ENCODE results near the gene NMT1.

- TF ChIP-seq CTCF (conservative IDR thresholded peaks at IDR 0.05) (no peak), EZH2 (IDR thresholded peaks at IDR 0.05; ENCODE audit: low read depth) (no peak)
Measured at GRCh38 chr17:45143767-45144198, 82.7 kb downstream of the NMT1 start.
